HCT116 (cell line): Measurements from ENCODE around the gene ENSA.
"Not testable (repeated sequence)": the region's sequence is repeated elsewhere in the genome, so short reads cannot be mapped to it uniquely, and the experiment has no call there.

Source experiments
- EGR1 ChIP-seq: IDR thresholded peaks from 2 replicates; pipeline ENCODE4 v1.6.1; 2012; ENCODE audit warnings: low read depth
- RAD21 ChIP-seq: IDR thresholded peaks from 2 replicates; pipeline ENCODE4 v1.6.1; 2012; ENCODE audit warnings: low read depth, mild to moderate bottlenecking
- SRF ChIP-seq: IDR thresholded peaks from 2 replicates; pipeline ENCODE4 v1.6.1; 2012; ENCODE audit warnings: low read depth
- TF ChIP-seq, protein P1 (sequence below), 3 experiments: fragments of 200-600 bp in 1 of 3; sonication (generic) in 1 of 3; IDR thresholded peaks in 2 of 3; conservative IDR thresholded peaks in 1 of 3; 2 replicates each; pipeline ENCODE4 v1.5.1; 2012 to 2017; ENCODE audit warnings: low read depth in 2 of 3, low read length in 2 of 3, antibody characterized with exemption in 1 of 3, borderline replicate concordance in 1 of 3, control low read depth in 1 of 3, mild to moderate bottlenecking in 1 of 3, mixed read lengths in 1 of 3, mixed run types in 1 of 3, moderate library complexity in 1 of 3; ENCODE audit not compliant: insufficient read depth in 1 of 3

DNA sequence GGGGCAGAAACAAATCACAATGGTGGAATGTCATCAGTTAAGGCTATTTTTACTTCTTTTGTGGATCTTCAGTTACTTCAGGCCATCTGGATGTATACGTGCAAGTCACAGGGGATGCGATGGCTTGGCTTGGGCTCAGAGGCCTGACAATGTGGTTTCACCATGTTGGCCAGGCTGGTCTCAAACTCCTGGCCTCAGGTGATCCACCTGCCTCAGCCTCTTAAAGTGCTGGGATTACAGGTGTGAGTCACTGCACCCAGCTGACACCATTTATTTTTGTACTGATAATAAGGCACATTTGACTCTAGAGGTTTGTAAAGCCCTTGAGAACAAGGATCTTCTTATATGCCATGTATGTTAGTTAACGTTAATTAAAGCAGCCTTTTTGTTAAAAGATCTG lies 48.4 kb downstream of the ENSA start:
- TF ChIP-seq EGR1, RAD21, SRF: not testable (repeated sequence)
- TF ChIP-seq, protein P1, sequence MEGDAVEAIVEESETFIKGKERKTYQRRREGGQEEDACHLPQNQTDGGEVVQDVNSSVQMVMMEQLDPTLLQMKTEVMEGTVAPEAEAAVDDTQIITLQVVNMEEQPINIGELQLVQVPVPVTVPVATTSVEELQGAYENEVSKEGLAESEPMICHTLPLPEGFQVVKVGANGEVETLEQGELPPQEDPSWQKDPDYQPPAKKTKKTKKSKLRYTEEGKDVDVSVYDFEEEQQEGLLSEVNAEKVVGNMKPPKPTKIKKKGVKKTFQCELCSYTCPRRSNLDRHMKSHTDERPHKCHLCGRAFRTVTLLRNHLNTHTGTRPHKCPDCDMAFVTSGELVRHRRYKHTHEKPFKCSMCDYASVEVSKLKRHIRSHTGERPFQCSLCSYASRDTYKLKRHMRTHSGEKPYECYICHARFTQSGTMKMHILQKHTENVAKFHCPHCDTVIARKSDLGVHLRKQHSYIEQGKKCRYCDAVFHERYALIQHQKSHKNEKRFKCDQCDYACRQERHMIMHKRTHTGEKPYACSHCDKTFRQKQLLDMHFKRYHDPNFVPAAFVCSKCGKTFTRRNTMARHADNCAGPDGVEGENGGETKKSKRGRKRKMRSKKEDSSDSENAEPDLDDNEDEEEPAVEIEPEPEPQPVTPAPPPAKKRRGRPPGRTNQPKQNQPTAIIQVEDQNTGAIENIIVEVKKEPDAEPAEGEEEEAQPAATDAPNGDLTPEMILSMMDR (IDR thresholded peaks at IDR 0.05 in 2 of 3, conservative IDR thresholded peaks at IDR 0.05 in 1 of 3; ENCODE audit: borderline replicate concordance in 1 of 3, insufficient read depth in 1 of 3, low read depth in 2 of 3, low read length in 2 of 3) = not testable (repeated sequence)
